SU-DHL-6 (cell line): Measurements from ENCODE around the gene NPAS2.

ENCODE experiments used
- H2AFZ ChIP-seq: fragments of 200-600 bp; sonication (generic); 2 replicates; pipeline ENCODE4 v1.6.1; 2014; ENCODE audit warnings: low read depth, mild to moderate bottlenecking, moderate library complexity, mixed read lengths, antibody characterized with exemption, low read length; ENCODE audit not compliant: severe bottlenecking
- H3F3A ChIP-seq: fragments of 200-600 bp; shearing (Covaris generic); 2 replicates; pipeline ENCODE4 v1.6.0; 2016; ENCODE audit warnings: antibody characterized with exemption, mild to moderate bottlenecking; ENCODE audit not compliant: insufficient read depth
- H3K27ac ChIP-seq: fragments of 200-600 bp; sonication (generic); 2 replicates; pipeline ENCODE4 v1.5.1; 2016; ENCODE audit warnings: low read depth, mild to moderate bottlenecking, low read length, moderate library complexity, mixed read lengths
- H3K27me3 ChIP-seq: fragments of 200-600 bp; sonication (generic), shearing (Covaris generic); 2 replicates; pipeline ENCODE4 v1.6.0; 2014; ENCODE audit warnings: mild to moderate bottlenecking, low read length
- H3K36me3 ChIP-seq: fragments of 200-600 bp; sonication (generic); 2 replicates; pipeline ENCODE4 v1.6.1; 2014; ENCODE audit warnings: mild to moderate bottlenecking, low read length, mixed read lengths
- H3K4me2 ChIP-seq: fragments of 300-600, 200-600 bp; shearing (Covaris generic), sonication (generic); 2 replicates; pipeline ENCODE4 v1.6.0; 2014; ENCODE audit warnings: low read length, low read depth, mild to moderate bottlenecking; ENCODE audit not compliant: poor library complexity, severe bottlenecking
- H3K4me3 ChIP-seq: fragments of 200-600 bp; sonication (generic); 2 replicates; pipeline ENCODE4 v1.5.1; 2014; ENCODE audit warnings: antibody characterized with exemption, low read length, mild to moderate bottlenecking, mixed read lengths; ENCODE audit not compliant: insufficient read depth, poor library complexity, severe bottlenecking
- H3K79me2 ChIP-seq: fragments of 200-600 bp; sonication (generic); 2 replicates; pipeline ENCODE4 v1.6.1; 2014; ENCODE audit warnings: mild to moderate bottlenecking, low read length, moderate library complexity; ENCODE audit not compliant: insufficient read depth
- H3K9ac ChIP-seq: fragments of 200-600 bp; sonication (generic); 2 replicates; pipeline ENCODE4 v1.7.0; 2014; ENCODE audit warnings: mild to moderate bottlenecking, low read length
- H3K9me2 ChIP-seq: fragments of 200-600 bp; sonication (generic); replicated peaks from 2 replicates; pipeline ENCODE4 v1.6.1; 2014; ENCODE audit warnings: low read length; ENCODE audit not compliant: insufficient read depth
- H3K9me3 ChIP-seq: fragments of 200-600 bp; sonication (generic); 2 replicates; pipeline ENCODE4 v1.6.1; 2014; ENCODE audit warnings: low read length, mixed read lengths; ENCODE audit not compliant: insufficient read depth
- H4K20me1 ChIP-seq: fragments of 200-600 bp; sonication (generic); 2 replicates; pipeline ENCODE4 v1.6.1; 2014; ENCODE audit warnings: low read depth, mild to moderate bottlenecking, antibody characterized with exemption, low read length, moderate library complexity, mixed read lengths
- CTCF ChIP-seq: fragments of 200-600 bp; sonication (generic); IDR thresholded peaks from one replicate; pipeline ENCODE4 v1.5.1; 2017; ENCODE audit warnings: antibody characterized with exemption, mild to moderate bottlenecking, low read length, moderate library complexity; ENCODE audit not compliant: insufficient read depth, poor library complexity, severe bottlenecking
- EZH2phosphoT487 ChIP-seq: fragments of 200-600 bp; sonication (generic), shearing (Covaris generic); conservative IDR thresholded peaks from 2 replicates; pipeline ENCODE4 v1.6.1; 2018; ENCODE audit warnings: mild to moderate bottlenecking, antibody characterized with exemption, low read length, moderate library complexity, mixed read lengths

NPAS2 gene

GRCh38 chr2:100776445-100776844 is 43.5 kb upstream of the NPAS2 start:
- Histone ChIP-seq H4K20me1 (no peaks in the 10 kb centered on the region), H3F3A (no peaks in the 10 kb centered on the region)

GRCh38 chr2:100778637-100779450 is 41.1 kb upstream of the NPAS2 start:
- no peaks in the 10 kb centered on the region for H3K79me2 ChIP-seq
- H3K36me3 ChIP-seq = no peaks in the 10 kb centered on the region
- H3K9me2 ChIP-seq = no peaks in the 10 kb centered on the region
- H2AFZ ChIP-seq = no peak overlapping the region
- H3K9me3 ChIP-seq = no peaks in the 10 kb centered on the region
- H3K27ac ChIP-seq = no peak overlapping the region
- no peak for TF ChIP-seq CTCF
- no peaks in the 10 kb centered on the region for H3F3A ChIP-seq
- H3K27me3 ChIP-seq = no peaks in the 10 kb centered on the region
- no peaks in the 10 kb centered on the region for H4K20me1 ChIP-seq
- H3K9ac ChIP-seq = no peak overlapping the region
- no peak overlapping the region for H3K4me2 ChIP-seq
- no peak overlapping the region for H3K4me3 ChIP-seq

More at GRCh38 chr2:100776445-100776844, 43.5 kb upstream of the NPAS2 start:
- no peak overlapping the region for H3K4me3 ChIP-seq
- no peak overlapping the region for H3K4me2 ChIP-seq
- no peaks in the 10 kb centered on the region for H3K79me2 ChIP-seq
- H3K27ac ChIP-seq = no peak overlapping the region
- no peaks in the 10 kb centered on the region for H3K36me3 ChIP-seq
- TF ChIP-seq EZH2phosphoT487 = no peak
- TF ChIP-seq CTCF = no peak
- no peaks in the 10 kb centered on the region for H3K9me3 ChIP-seq
- no peak overlapping the region for H2AFZ ChIP-seq
- no peaks in the 10 kb centered on the region for H3K27me3 ChIP-seq
- H3K9me2 ChIP-seq = no peaks in the 10 kb centered on the region
- H3K9ac ChIP-seq = no peak overlapping the region

- no peaks in the 10 kb centered on the region for H3F3A ChIP-seq
- no peaks in the 10 kb centered on the region for H3K9me3 ChIP-seq
- no peaks in the 10 kb centered on the region for H3K9me2 ChIP-seq
- H4K20me1 ChIP-seq = no peaks in the 10 kb centered on the region
- no peak overlapping the region for H2AFZ ChIP-seq
- H3K79me2 ChIP-seq = no peaks in the 10 kb centered on the region
- no peak overlapping the region for H3K4me2 ChIP-seq
- H3K27ac ChIP-seq = no peak overlapping the region
- no peaks in the 10 kb centered on the region for H3K27me3 ChIP-seq
- H3K9ac ChIP-seq = no peak overlapping the region
- H3K36me3 ChIP-seq = no peaks in the 10 kb centered on the region
- no peak overlapping the region for H3K4me3 ChIP-seq
- TF ChIP-seq CTCF = no peak
- TF ChIP-seq EZH2phosphoT487 = no peak
These were observed 40.1 kb upstream of the NPAS2 start for GRCh38 chr2:100779908-100780202.
